Measurements from ENCODE around the gene HSPA12A.
"Not testable (repeated sequence)": the region's sequence is repeated elsewhere in the genome, so short reads cannot be mapped to it uniquely, and the experiment has no call there.

Gene HSPA12A

DNA sequence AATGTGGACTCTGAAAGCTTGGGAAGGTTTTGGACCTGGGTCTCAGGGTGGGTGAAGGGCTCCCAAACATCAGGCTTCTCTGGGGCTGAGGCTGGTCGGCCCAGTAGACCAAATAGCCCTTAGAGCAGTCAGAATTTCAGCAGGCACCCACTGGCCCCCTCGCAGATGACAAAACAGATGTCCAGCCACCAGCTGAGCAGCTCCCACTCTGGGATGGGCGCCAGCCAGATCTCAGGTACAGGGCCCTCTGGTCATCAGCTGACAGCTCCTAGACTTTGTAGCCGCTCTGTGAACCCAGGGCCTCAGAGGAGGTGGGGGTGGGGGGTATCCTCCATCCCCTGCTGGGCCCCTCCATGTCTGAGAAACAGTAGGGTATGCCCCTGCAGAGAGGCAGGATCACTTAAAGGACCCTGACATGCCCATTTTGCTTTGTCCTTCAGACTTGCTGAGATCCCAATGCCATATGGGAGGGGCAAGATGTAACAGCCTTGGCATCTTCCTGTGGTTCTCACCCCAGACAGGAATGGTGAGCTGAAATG, 26.5 kb downstream of the HSPA12A start:
- no peak for DNase-seq

DNA sequence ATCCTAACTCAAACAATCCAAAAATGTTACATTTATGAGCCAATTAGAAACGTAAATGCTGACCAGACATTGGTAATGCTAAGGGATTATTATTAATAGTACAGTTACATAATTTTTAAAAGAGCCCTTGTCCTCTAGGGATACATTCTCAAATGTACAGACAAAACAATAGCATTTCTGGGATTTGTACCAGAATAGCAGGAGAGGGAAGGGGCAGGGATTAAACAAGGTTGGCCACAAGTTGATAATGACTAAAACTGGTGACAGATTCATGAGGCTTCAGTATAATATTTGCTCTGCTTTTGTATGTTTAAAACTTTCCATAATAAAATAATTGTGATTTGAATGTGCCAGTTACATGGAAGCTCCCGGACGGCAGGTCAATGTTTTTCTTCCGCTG, 27.0 kb downstream of the HSPA12A start:
- DNase-seq: no peak

DNA sequence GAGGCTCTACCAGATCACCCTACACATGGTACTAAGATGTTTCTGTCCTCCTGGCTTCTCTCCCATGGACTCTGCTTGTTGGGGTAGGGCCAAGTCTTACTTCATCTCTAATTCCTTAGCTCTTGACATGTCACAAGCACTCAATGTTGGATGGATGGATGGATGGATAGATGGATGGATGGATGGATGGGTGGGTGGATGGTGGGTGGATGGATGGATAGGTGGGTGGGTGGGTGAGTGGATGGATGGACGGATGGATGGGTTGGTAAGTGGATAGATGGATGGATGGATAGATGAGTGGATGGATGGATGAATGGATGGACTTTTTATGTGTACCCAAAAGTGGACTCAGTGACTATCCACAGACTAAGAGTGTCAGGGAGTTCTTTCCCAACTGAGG, 28.5 kb downstream of the HSPA12A start:
- DNase-seq: no peak

GRCh38 chr10:116712989-116713543, 29.3 kb downstream of the HSPA12A start:
- no peak for DNase-seq

GRCh38 chr10:116712519-116712918, 29.8 kb downstream of the HSPA12A start:
- no peak for DNase-seq

GRCh38 chr10:116711803-116712202, 30.6 kb downstream of the HSPA12A start:
- not testable (repeated sequence) for DNase-seq

DNA sequence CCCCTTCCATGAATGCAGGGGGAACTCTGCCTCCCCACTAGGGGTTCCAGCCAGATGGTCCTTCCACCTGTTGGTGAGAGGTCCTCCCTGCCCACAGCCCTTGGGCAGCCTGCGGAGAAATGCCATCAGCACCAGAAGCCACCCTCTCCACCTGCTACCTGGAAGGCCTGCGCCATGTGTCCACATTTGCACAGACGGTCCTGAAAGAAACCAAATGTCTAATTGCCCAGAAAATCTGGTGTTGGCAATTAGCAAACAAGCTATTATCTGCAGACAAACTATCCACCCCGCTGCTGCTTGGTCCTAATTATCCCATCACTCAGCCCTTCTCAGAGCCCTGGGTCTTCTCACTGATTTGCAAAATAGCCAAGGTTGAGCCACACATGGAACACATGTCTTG, 32.3 kb downstream of the HSPA12A start:
- DNase-seq: no peak

DNA sequence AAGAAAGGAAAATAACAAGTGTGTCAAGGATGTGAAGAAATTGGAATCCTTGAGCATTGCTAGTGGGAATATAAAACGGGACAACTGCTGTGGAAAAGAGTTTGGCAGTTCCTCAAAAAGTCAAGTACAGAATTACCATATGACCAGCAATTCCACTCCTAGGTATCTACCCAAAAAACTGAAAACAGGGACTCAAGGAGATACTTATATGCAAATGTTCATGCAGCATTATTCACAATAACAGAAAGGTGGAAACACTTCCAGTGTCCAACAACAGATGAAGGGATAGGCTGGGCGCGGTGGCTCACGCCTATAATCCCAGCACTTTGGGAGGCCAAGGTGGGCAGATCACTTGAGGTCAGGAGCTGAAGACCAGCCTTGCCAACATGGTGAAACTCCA, 33.5 kb downstream of the HSPA12A start:
- DNase-seq: no peak

GRCh38 chr10:116708391-116708821, 34.0 kb downstream of the HSPA12A start:
- no peak for DNase-seq

- no peak for DNase-seq
These were observed 34.4 kb downstream of the HSPA12A start for GRCh38 chr10:116707981-116708380.

GRCh38 chr10:116706281-116706680, 36.1 kb downstream of the HSPA12A start:
- no peak for DNase-seq

- DNase-seq: no peak
These were observed 36.9 kb downstream of the HSPA12A start for GRCh38 chr10:116705498-116705897.

DNA sequence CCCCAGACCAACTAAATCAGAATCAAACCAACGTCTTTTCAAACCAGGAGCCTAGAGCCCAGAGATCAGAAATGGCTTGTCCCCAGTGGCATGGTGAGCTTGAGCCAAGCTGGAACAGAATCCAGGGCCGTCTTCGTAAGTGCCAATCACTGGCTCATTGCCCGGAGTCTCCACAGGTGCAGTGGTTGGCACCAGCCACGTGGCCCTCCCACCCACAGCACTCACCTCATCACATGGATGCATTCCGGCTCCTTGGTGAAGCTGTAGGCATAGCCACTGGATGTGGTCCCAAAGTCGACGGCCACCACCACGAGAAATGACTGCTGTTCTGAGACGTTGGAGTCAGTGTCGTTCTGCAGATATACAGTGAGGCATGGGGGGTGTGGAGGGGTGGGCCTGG, 37.4 kb downstream of the HSPA12A start:
- no peak for DNase-seq

GRCh38 chr10:116702165-116702564, 40.2 kb downstream of the HSPA12A start:
- no peak for DNase-seq

DNA sequence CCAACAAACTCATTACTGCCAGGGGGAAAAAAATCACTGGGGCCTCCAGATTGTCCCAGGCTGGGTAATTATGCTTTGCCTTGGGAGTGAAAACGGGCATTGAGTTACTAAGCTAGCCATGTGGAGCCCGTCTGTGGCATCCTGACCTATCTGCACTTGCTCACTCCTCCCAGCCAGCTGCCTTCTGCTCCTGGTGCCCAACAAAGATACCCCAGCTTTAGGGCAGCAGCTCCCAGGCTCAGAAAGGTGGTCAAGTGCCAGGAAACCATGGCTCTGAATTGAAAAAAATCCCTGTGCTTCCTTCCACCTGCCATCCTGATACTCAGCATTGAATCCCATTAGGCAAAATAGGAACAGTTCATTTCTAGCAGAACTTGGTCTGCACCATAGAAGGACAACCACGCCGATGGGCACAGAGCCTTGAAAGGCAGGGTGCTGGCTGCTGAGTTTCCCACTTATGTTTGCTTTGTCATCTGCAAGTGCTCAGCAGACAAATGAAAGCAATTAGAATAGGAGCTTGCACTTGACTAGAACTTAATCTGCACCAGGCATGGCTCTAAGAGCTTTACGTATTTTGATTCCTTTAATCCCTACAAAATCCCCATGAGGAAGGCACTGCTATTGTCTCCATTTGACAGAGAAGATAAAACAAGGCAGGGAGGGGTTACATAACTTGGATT, 42.8 kb downstream of the HSPA12A start:
- DNase-seq: no peak

GRCh38 chr10:116699049-116699448, 43.3 kb downstream of the HSPA12A start:
- DNase-seq: no peak

DNA sequence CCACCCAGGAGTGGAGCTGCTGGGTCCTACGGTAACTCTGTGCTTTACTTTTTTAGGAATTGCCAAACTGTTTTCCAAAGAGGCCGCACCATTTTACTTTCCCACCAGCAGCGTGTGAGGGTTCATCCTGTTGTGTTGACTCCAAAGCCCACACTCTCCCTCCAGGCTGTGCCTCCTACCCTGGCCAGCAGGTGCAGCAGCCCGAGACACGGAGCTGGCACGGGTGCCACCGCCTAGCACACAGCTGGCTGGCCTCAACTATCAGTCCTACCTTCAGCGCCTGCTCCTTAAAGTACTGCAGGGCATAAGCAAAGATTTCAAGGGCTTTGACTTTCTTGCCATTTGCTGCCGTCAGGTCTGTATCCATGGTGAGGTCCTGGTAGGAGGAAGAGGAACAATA, 44.0 kb downstream of the HSPA12A start:
- no peak for DNase-seq

DNA sequence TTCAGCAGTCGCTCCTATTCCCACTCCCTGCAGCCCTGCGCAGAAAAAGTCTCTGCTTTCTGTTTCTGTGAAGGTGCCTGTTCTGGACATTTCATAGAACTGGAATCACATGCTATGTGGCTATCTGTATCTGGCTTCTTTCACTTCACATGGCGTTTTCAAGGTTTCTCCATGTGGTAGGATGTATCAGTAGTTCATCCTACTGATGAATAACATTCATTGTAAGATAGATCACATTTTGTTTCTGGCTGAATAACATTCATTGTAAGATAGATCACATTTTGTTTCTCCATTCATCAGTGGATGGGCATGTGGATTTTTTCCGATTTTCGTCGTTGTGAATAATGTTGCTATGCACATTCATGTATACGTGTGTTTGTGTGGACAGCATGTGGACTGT, 44.5 kb downstream of the HSPA12A start:
- no peak for DNase-seq

GRCh38 chr10:116696919-116697318, 45.4 kb downstream of the HSPA12A start:
- no peak for DNase-seq

GRCh38 chr10:116694927-116695268, 47.5 kb downstream of the HSPA12A start:
- no peak for DNase-seq

GRCh38 chr10:116694243-116694926, 48.0 kb downstream of the HSPA12A start:
- no peak for DNase-seq

- DNase-seq: no peak
These were observed 50.1 kb downstream of the HSPA12A start for GRCh38 chr10:116692225-116692624.

GRCh38 chr10:116691635-116692034, 50.7 kb downstream of the HSPA12A start:
- DNase-seq: no peak

Measured in GOT3 (cell line).